Psoas muscle (tissue), 8 donors: ENCODE measurements around the gene GPR152. TPM values are rescaled to one million over a fixed set of nuclear protein-coding genes. Genes with fewer than 3 reads are reported as not detected.

Experiments used
- ATAC-seq, 4 donors: fragments of 200-7000 bp; cut with Tn5 transposase; one replicate each; pipeline ENCODE4 v1.9.1; 2020; ENCODE audit warnings: moderate library complexity in 3 of 4, mild to moderate bottlenecking in 2 of 4
- DNase-seq, 2 donors: peaks; one replicate each; pipeline ENCODE4 v3.0.0-alpha.2; 2020
- H3K27ac ChIP-seq: fragments of 200-600 bp; one replicate; pipeline ENCODE4 v1.8.0; 2022
- H3K27me3 ChIP-seq, 3 donors: fragments of 200-600 bp in 1 of 3; one replicate each; pipeline versions ENCODE4 v1.6.1 to v1.8.0; 2013 to 2022; ENCODE audit warnings: low read length in 2 of 3, mild to moderate bottlenecking in 2 of 3, moderate library complexity in 1 of 3; ENCODE audit not compliant: insufficient read depth in 3 of 3
- H3K36me3 ChIP-seq, 2 donors: fragments of 200-600 bp in 1 of 2; one replicate each; pipeline versions ENCODE4 v1.6.1 to v1.8.0; 2013 to 2022; ENCODE audit warnings: low read depth in 1 of 2, mild to moderate bottlenecking in 1 of 2, moderate library complexity in 1 of 2; ENCODE audit not compliant: insufficient read depth in 1 of 2
- H3K4me1 ChIP-seq: fragments of 200-600 bp; one replicate; pipeline ENCODE4 v1.8.0; 2022
- H3K4me3 ChIP-seq: fragments of 200-600 bp; one replicate; pipeline ENCODE4 v1.8.0; 2022; ENCODE audit warnings: mild to moderate bottlenecking
- H3K9me3 ChIP-seq: fragments of 200-600 bp; one replicate; pipeline ENCODE4 v1.8.0; 2022
- CTCF ChIP-seq: fragments of 200-600 bp; IDR thresholded peaks from one replicate; pipeline ENCODE4 v1.8.0; 2022; ENCODE audit warnings: antibody characterized with exemption
- WGBS, 3 donors: extraction: QIAGEN DNeasy Blood & Tissue Kit; methylation state at CpG; one replicate each; pipeline versions ENCODE4 v1.1.6 to v1.1.7; 2013; 5-methylcytosine and 5-hydroxymethylcytosine counted together
- intact Hi-C, 2 donors: fragments of 100-400 bp; cut with DNase I; formaldehyde crosslinking; loops; one replicate each; pipeline versions ENCODE4 v1.11.0 to v1.14.2; 2022
- polyA plus RNA-seq, 3 donors: library from polyadenylated mRNA; stranded (reverse); fragments of 200-250 nt; gene quantifications; one replicate each; pipeline ENCODE4 v1.2.3, GENCODE V29; 2013
- total RNA-seq, 4 donors: library from RNA; stranded (reverse); fragmentation: NEBNext Ultra II Directional in 2 of 4; extraction: Animal tissue kit (Norgen Biotek cat#: 25700) in 2 of 4; gene quantifications; one replicate each; pipeline versions ENCODE4 v1.2.1 to v1.2.4, GENCODE V29; 2021 to 2023
- donor health status: healthy with polysubstance abuse.
- donor health status: DM: no; HTN: no; CAD: no; lungs with moderate emphysema.
- donor health status: Bipolar disorder and iron deficiency.
- donor health status: healthy.
- donor health status: DM: yes; HTN: yes; CAD: no.
- donor health status: DM: no; HTN: no; CAD: no.
- donor health status: DM: no; HTN: no; CAD: no.
- donor health status: DM: yes; HTN: yes; CAD: no.

GPR152 gene
- total and polyA plus RNA-seq, 7 donors = 0.19 TPM; not detected in 6

DNA sequence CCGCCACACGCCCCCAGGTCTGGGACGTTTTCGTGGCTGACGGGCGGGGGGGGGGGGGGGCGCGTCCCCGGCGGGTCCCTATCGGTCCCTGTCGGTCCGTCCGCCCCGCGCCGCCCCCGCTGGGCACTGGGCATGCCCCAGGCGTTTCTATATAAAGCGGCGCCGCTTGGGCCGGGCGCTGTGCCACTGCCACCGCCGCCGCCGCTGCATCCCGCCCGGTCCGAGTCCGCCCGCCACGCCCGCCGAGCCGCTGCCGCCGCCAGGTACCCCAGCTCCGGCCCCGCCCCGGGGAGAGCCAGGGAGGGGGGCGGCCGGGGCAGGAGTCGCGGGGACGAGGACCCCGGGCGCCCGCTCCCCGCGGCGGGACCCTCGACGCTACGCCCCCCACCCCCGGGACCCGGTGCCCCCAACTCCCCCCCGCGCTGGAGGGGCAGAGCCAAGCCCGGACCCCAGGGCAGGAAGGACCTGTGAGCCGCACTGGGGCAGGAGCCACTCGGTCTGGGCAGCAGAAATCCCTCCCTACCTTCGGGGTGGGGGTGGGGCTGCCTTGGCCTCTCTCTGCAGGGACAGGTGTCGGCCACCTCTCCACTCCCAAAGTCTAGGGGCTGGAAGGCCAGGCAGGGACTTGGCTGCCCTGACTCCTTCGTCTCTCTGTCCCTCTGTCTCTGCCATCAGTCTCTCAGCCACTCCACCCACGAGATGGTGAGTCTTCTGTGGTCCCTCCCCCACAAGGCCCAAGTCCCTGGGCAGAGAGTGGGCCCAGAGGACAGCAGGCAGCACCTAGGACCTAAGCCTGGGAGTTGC is 36.8 kb downstream of the GPR152 start, which contains the start of gene CARNS1:
Gene CARNS1, plus strand, starts transcription at position 178 of the 804 bp plus-strand sequence. Its CDS starts 522 bp downstream, at position 700.
- peaks cover 0 to 3% (median 2%) of the 10 kb centered on the region in 3 donors for H3K27me3 ChIP-seq
- no peak for TF ChIP-seq CTCF
- intact Hi-C loops = no loop called here
- peaks cover 47% of the 10 kb centered on the region for H3K4me1 ChIP-seq
- no peaks in the 10 kb centered on the region for H3K36me3 ChIP-seq
- DNase-seq (no peak), ATAC-seq (peak in 2 of 4 donors; percentile 22 to 35)
- no peaks in the 10 kb centered on the region for H3K9me3 ChIP-seq
- H3K27ac ChIP-seq = peak within 1 kb of the TSS; percentile 95
- WGBS, 3 donors = 3 to 4% (median 4%) methylated on average over 19 to 67 of the region's 67 CpGs
- peak within 1 kb of the TSS; percentile 66 for H3K4me3 ChIP-seq

- ATAC-seq = no peak
- no peaks in the 10 kb centered on the region for H3K36me3 ChIP-seq
- intact Hi-C loops = no loop called here
- H3K4me3 ChIP-seq = no peak overlapping the region
- H3K27ac ChIP-seq = no peak overlapping the region
- no peak for TF ChIP-seq CTCF
- H3K4me1 ChIP-seq = peaks cover 26% of the 10 kb centered on the region
- peaks cover 0 to 26% (median 11%) of the 10 kb centered on the region in 3 donors for H3K27me3 ChIP-seq
- no peak for DNase-seq
- 63 to 67% (median 66%) methylated on average over 2 of the region's 2 CpGs for WGBS, 3 donors
- H3K9me3 ChIP-seq = no peaks in the 10 kb centered on the region
These were observed 39.2 kb downstream of the GPR152 start for GRCh38 chr11:67413266-67413849.

GRCh38 chr11:67412495-67413179 is 39.9 kb downstream of the GPR152 start:
- Histone ChIP-seq H3K4me3 (no peak overlapping the region), H3K4me1 (peaks cover 19% of the 10 kb centered on the region), H3K27ac (no peak overlapping the region), H3K9me3 (no peaks in the 10 kb centered on the region), H3K27me3 (peaks cover 0 to 32% (median 11%) of the 10 kb centered on the region in 3 donors), H3K36me3 (no peaks in the 10 kb centered on the region)
- 64 to 70% (median 66%) methylated on average over 9 of the region's 9 CpGs for WGBS, 3 donors
- no peak for ATAC-seq
- no peak for TF ChIP-seq CTCF
- no peak for DNase-seq
- intact Hi-C loops = no loop called here

DNA sequence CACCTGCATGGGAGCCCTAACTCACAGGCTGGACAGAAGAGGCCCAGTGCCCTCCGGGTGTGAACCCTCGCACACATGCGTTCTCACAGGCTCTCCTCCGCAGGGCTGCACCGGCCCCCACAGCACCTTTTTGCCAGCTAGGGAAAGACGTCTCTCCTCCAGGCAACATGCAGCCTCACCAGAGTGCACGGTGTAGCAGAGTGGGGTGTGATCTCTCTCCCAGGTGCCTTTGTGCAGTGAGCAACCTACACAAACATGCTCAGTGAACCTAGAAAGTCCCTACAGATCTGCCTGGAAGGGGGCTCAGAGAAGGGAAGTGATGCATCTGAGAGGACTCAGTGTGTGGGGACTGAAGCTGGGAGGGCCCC is 40.8 kb downstream of the GPR152 start:
- ATAC-seq (no peak), DNase-seq (no peak)
- intact Hi-C loops = no loop called here
- Histone ChIP-seq H3K4me1 (peaks cover 10% of the 10 kb centered on the region), H3K27me3 (peaks cover 0 to 32% (median 11%) of the 10 kb centered on the region in 3 donors), H3K36me3 (no peaks in the 10 kb centered on the region), H3K27ac (no peak overlapping the region), H3K9me3 (no peaks in the 10 kb centered on the region), H3K4me3 (no peak overlapping the region)
- no peak for TF ChIP-seq CTCF
- 72 to 78% (median 74%) methylated on average over 7 of the region's 7 CpGs for WGBS, 3 donors
